HepG2 (cell line): ENCODE data around the gene KDM3B.

Experiments used
- DNMT1 ChIP-seq: sonication (generic); formaldehyde crosslinking; IDR thresholded peaks from 2 replicates; pipeline ENCODE4 v1.5.1; 2020; ENCODE audit warnings: mild to moderate bottlenecking, missing genetic modification reagents
- DNMT3B ChIP-seq: conservative IDR thresholded peaks from 2 replicates; pipeline ENCODE4 v1.6.1; 2016; ENCODE audit warnings: missing biosample characterization, control low read depth
- EP300 ChIP-seq, 3 experiments: sonication (generic) in 1 of 3; formaldehyde crosslinking in 1 of 3; IDR thresholded peaks; 2 replicates each; pipeline versions ENCODE4 v1.5.1 to v1.6.1; 2011 to 2020; ENCODE audit warnings: low read depth in 2 of 3, low read length in 2 of 3, borderline replicate concordance in 1 of 3, improper control_type of control experiment in 1 of 3, mild to moderate bottlenecking in 1 of 3, missing genetic modification reagents in 1 of 3, moderate library complexity in 1 of 3
- HNF4G ChIP-seq, 2 experiments: sonication (generic) in 1 of 2; formaldehyde crosslinking in 1 of 2; IDR thresholded peaks; 2 replicates each; pipeline versions ENCODE4 v1.4.0 to v1.6.1; 2011 to 2020; ENCODE audit warnings: borderline replicate concordance in 2 of 2, low read depth in 2 of 2, mild to moderate bottlenecking in 2 of 2, low read length in 1 of 2, missing genetic modification reagents in 1 of 2, moderate library complexity in 1 of 2
- IRF2 ChIP-seq: IDR thresholded peaks from 2 replicates; pipeline ENCODE4 v1.6.1; 2018; ENCODE audit warnings: missing genetic modification reagents, missing compliant biosample characterization
- JUND ChIP-seq: sonication (generic); formaldehyde crosslinking; IDR thresholded peaks from 2 replicates; pipeline ENCODE4 v1.8.0; 2022; ENCODE audit warnings: mild to moderate bottlenecking, missing genetic modification reagents
- MXI1 ChIP-seq: IDR thresholded peaks from 3 replicates; pipeline ENCODE4 v1.6.1; 2012; ENCODE audit warnings: low read depth, low read length, inconsistent platforms, borderline replicate concordance
- NFE2L1 ChIP-seq: sonication (generic); formaldehyde crosslinking; IDR thresholded peaks from 2 replicates; pipeline ENCODE4 v1.4.0; 2020; ENCODE audit warnings: missing genetic modification reagents, mild to moderate bottlenecking, borderline replicate concordance
- PTBP1 ChIP-seq: fragments of 200-400 bp; formaldehyde crosslinking; IDR thresholded peaks from 2 replicates; pipeline ENCODE4 v1.6.1; 2018; ENCODE audit warnings: low read length, low read depth; ENCODE audit not compliant: poor library complexity, severe bottlenecking
- ZFP90 ChIP-seq: sonication (generic); formaldehyde crosslinking; IDR thresholded peaks from 2 replicates; pipeline ENCODE4 v1.8.0; 2022; ENCODE audit warnings: missing genetic modification reagents, mild to moderate bottlenecking, inconsistent platforms, borderline replicate concordance
- ZFX ChIP-seq: sonication (generic); formaldehyde crosslinking; IDR thresholded peaks from 2 replicates; pipeline ENCODE4 v1.4.0; 2020; ENCODE audit warnings: mild to moderate bottlenecking, low read depth, missing genetic modification reagents, moderate library complexity
- ZNF3 ChIP-seq: IDR thresholded peaks from 2 replicates; pipeline ENCODE4 v1.7.0; 2017; ENCODE audit warnings: inconsistent platforms
- TF ChIP-seq, protein P1 (sequence below), 2 experiments: IDR thresholded peaks; 2 replicates each; pipeline ENCODE4 v1.6.1; 2011 to 2012; ENCODE audit warnings: low read length in 2 of 2, borderline replicate concordance in 1 of 2, low read depth in 1 of 2, mild to moderate bottlenecking in 1 of 2, moderate library complexity in 1 of 2

DNA sequence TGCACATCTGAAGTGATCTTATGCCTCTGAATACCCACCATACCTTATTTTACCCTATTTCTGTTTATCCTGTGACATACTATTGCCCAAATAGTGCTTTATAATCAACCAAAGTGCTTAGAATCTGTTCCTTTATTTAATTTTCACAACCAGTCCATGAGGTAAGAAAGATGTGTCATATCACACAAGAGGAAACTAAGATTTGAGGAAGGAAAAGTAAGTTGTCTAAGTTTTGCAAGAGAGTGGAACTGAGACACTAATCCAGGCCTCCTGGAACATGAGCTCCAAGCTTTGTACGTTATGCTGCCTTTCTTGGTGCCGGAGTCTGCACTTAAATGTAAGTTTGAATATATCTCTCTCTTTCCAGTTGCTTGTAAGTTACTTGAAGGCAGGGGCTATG, 17.2 kb downstream of the KDM3B start:
- TF ChIP-seq JUND (CRISPR knock-in tag), result no peak
- no peak for TF ChIP-seq PTBP1
- TF ChIP-seq, protein P1, sequence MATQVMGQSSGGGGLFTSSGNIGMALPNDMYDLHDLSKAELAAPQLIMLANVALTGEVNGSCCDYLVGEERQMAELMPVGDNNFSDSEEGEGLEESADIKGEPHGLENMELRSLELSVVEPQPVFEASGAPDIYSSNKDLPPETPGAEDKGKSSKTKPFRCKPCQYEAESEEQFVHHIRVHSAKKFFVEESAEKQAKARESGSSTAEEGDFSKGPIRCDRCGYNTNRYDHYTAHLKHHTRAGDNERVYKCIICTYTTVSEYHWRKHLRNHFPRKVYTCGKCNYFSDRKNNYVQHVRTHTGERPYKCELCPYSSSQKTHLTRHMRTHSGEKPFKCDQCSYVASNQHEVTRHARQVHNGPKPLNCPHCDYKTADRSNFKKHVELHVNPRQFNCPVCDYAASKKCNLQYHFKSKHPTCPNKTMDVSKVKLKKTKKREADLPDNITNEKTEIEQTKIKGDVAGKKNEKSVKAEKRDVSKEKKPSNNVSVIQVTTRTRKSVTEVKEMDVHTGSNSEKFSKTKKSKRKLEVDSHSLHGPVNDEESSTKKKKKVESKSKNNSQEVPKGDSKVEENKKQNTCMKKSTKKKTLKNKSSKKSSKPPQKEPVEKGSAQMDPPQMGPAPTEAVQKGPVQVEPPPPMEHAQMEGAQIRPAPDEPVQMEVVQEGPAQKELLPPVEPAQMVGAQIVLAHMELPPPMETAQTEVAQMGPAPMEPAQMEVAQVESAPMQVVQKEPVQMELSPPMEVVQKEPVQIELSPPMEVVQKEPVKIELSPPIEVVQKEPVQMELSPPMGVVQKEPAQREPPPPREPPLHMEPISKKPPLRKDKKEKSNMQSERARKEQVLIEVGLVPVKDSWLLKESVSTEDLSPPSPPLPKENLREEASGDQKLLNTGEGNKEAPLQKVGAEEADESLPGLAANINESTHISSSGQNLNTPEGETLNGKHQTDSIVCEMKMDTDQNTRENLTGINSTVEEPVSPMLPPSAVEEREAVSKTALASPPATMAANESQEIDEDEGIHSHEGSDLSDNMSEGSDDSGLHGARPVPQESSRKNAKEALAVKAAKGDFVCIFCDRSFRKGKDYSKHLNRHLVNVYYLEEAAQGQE (IDR thresholded peaks at IDR 0.05; ENCODE audit: borderline replicate concordance in 1 of 2, low read depth in 1 of 2, low read length in 2 of 2), result no peak
- TF ChIP-seq MXI1, result no peak
- TF ChIP-seq ZFX (CRISPR knock-in tag), result no peak
- no peak for TF ChIP-seq IRF2 (CRISPR knock-in tag)
- TF ChIP-seq EP300 (IDR thresholded peaks at IDR 0.05; ENCODE audit: low read depth in 2 of 2, low read length in 2 of 2), result no peak
- no peak for TF ChIP-seq EP300 (CRISPR knock-in tag; IDR thresholded peaks at IDR 0.05; ENCODE audit: borderline replicate concordance)
- no peak for TF ChIP-seq NFE2L1 (CRISPR knock-in tag)
- TF ChIP-seq HNF4G (IDR thresholded peaks at IDR 0.05; ENCODE audit: borderline replicate concordance, low read depth, low read length), result no peak
- TF ChIP-seq HNF4G (CRISPR knock-in tag; IDR thresholded peaks at IDR 0.05; ENCODE audit: borderline replicate concordance, low read depth), result no peak
- TF ChIP-seq ZNF3 (CRISPR knock-in tag), result no peak
- no peak for TF ChIP-seq DNMT1
- no peak for TF ChIP-seq DNMT3B (CRISPR knock-in tag)
- no peak for TF ChIP-seq ZFP90 (CRISPR knock-in tag)
